ENCODE measurements around the gene OSBPL10. TPM values are rescaled to one million over a fixed set of nuclear protein-coding genes. Genes with fewer than 3 reads are reported as not detected.

OSBPL10 gene
- polyA plus RNA-seq, 1 donor from 2014 or later: 2.0 TPM

DNA sequence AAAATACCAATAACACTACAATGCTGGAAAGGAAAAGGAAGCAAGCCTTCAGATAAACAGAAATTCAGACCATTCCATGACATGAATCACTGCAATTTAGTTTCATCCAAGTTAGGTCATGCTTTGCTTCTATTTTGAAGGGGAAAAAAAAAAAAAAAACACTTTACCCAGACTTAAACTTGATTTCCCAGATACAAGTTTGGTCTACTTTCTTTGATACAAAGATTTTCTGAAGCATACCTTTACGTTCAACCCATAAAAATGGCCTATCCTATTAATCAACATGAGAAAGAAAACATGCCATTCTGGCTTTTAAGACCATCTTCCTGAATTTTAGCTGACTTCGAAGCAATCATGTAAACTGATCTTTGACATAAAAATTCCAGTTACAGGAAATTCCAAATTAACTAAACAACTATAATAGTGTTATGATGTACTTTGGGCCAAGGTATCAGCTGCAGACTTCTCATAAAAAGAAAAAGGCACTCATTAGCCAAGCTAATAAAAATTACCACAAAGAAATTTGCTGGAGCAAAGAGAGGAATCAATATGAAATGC is 12.6 kb downstream of the OSBPL10 start:
- H4K20me1 ChIP-seq (ENCODE audit: insufficient read depth): no peaks in the 10 kb centered on the region
- no peak overlapping the region for H3K4me3 ChIP-seq (ENCODE audit: low read length)
- H3K9ac ChIP-seq (ENCODE audit: low read length): no peak overlapping the region
- no peaks in the 10 kb centered on the region for H3K27me3 ChIP-seq (ENCODE audit: insufficient read depth, low read depth, low read length)
- no peaks in the 10 kb centered on the region for H3K79me2 ChIP-seq (replicated peaks; ENCODE audit: insufficient read depth, low read length)
- H3K9me3 ChIP-seq (ENCODE audit: low read length): no peaks in the 10 kb centered on the region
- H3K9me2 ChIP-seq (ENCODE audit: insufficient read depth, low read length): no peaks in the 10 kb centered on the region
- H3K27ac ChIP-seq (ENCODE audit: low read length): no peak overlapping the region
- no peak overlapping the region for H3K4me2 ChIP-seq (ENCODE audit: low read length)
- H3K36me3 ChIP-seq (ENCODE audit: insufficient read depth, low read length): no peaks in the 10 kb centered on the region
- H2AFZ ChIP-seq (ENCODE audit: low read depth, low read length): no peak overlapping the region
- TF ChIP-seq RAD21 (conservative IDR thresholded peaks at IDR 0.05): no peak
- H3F3A ChIP-seq (ENCODE audit: insufficient read depth, low read length, poor library complexity, severe bottlenecking): no peaks in the 10 kb centered on the region

DNA sequence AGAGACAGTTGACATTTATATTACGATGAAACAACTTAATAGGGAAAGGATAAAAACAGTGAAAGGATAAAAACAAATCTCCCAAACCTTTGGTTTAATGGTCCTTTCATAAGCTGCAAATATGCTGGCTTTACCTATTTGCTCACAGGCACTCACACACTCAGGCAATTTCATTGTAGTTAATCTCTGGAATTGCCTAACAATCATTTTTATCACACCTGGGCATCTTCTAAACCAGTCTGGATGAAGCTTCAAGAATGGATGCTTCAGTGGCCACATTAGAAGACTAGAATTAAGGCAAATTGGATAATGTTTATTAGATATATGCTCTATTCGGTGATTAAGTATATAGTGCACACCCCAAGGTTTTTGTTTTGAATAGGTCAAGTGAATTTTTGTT is 13.5 kb downstream of the OSBPL10 start:
- no peak overlapping the region for H3K4me2 ChIP-seq (ENCODE audit: low read length)
- H3K4me3 ChIP-seq (ENCODE audit: low read length): no peak overlapping the region
- H3K27me3 ChIP-seq (ENCODE audit: insufficient read depth, low read depth, low read length): no peaks in the 10 kb centered on the region
- H3F3A ChIP-seq (ENCODE audit: insufficient read depth, low read length, poor library complexity, severe bottlenecking): no peaks in the 10 kb centered on the region
- H3K9me2 ChIP-seq (ENCODE audit: insufficient read depth, low read length): no peaks in the 10 kb centered on the region
- no peak overlapping the region for H3K27ac ChIP-seq (ENCODE audit: low read length)
- no peaks in the 10 kb centered on the region for H3K79me2 ChIP-seq (replicated peaks; ENCODE audit: insufficient read depth, low read length)
- no peaks in the 10 kb centered on the region for H3K36me3 ChIP-seq (ENCODE audit: insufficient read depth, low read length)
- H3K9ac ChIP-seq (ENCODE audit: low read length): no peak overlapping the region
- H4K20me1 ChIP-seq (ENCODE audit: insufficient read depth): no peaks in the 10 kb centered on the region
- H3K9me3 ChIP-seq (ENCODE audit: low read length): no peaks in the 10 kb centered on the region
- TF ChIP-seq, protein P1, sequence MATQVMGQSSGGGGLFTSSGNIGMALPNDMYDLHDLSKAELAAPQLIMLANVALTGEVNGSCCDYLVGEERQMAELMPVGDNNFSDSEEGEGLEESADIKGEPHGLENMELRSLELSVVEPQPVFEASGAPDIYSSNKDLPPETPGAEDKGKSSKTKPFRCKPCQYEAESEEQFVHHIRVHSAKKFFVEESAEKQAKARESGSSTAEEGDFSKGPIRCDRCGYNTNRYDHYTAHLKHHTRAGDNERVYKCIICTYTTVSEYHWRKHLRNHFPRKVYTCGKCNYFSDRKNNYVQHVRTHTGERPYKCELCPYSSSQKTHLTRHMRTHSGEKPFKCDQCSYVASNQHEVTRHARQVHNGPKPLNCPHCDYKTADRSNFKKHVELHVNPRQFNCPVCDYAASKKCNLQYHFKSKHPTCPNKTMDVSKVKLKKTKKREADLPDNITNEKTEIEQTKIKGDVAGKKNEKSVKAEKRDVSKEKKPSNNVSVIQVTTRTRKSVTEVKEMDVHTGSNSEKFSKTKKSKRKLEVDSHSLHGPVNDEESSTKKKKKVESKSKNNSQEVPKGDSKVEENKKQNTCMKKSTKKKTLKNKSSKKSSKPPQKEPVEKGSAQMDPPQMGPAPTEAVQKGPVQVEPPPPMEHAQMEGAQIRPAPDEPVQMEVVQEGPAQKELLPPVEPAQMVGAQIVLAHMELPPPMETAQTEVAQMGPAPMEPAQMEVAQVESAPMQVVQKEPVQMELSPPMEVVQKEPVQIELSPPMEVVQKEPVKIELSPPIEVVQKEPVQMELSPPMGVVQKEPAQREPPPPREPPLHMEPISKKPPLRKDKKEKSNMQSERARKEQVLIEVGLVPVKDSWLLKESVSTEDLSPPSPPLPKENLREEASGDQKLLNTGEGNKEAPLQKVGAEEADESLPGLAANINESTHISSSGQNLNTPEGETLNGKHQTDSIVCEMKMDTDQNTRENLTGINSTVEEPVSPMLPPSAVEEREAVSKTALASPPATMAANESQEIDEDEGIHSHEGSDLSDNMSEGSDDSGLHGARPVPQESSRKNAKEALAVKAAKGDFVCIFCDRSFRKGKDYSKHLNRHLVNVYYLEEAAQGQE (IDR thresholded peaks at IDR 0.05; ENCODE audit: borderline replicate concordance): no peak
- no peak for TF ChIP-seq MXI1 (conservative IDR thresholded peaks at IDR 0.05; ENCODE audit: poor library complexity, severe bottlenecking)
- TF ChIP-seq POLR2AphosphoS5 (IDR thresholded peaks at IDR 0.05): no peak
- TF ChIP-seq, protein P2, sequence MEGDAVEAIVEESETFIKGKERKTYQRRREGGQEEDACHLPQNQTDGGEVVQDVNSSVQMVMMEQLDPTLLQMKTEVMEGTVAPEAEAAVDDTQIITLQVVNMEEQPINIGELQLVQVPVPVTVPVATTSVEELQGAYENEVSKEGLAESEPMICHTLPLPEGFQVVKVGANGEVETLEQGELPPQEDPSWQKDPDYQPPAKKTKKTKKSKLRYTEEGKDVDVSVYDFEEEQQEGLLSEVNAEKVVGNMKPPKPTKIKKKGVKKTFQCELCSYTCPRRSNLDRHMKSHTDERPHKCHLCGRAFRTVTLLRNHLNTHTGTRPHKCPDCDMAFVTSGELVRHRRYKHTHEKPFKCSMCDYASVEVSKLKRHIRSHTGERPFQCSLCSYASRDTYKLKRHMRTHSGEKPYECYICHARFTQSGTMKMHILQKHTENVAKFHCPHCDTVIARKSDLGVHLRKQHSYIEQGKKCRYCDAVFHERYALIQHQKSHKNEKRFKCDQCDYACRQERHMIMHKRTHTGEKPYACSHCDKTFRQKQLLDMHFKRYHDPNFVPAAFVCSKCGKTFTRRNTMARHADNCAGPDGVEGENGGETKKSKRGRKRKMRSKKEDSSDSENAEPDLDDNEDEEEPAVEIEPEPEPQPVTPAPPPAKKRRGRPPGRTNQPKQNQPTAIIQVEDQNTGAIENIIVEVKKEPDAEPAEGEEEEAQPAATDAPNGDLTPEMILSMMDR (IDR thresholded peaks at IDR 0.05; ENCODE audit: poor library complexity, severe bottlenecking): no peak
- TF ChIP-seq RAD21 (conservative IDR thresholded peaks at IDR 0.05): no peak
- no peak for TF ChIP-seq SMC3 (conservative IDR thresholded peaks at IDR 0.05; ENCODE audit: poor library complexity)
- no peak for TF ChIP-seq TAF1 (IDR thresholded peaks at IDR 0.05; ENCODE audit: low read depth)
- no peak for TF ChIP-seq EZH2 (IDR thresholded peaks at IDR 0.05; ENCODE audit: borderline replicate concordance, insufficient read depth, low read length, poor library complexity, severe bottlenecking)
- no peak for TF ChIP-seq EP300 (conservative IDR thresholded peaks at IDR 0.05; ENCODE audit: poor library complexity, severe bottlenecking)
- no peak overlapping the region for H2AFZ ChIP-seq (ENCODE audit: low read depth, low read length)

Measured in neural cell (in vitro differentiated cells).